H1 (cell line): ENCODE measurements around the gene SEC24B.
"Not testable (repeated sequence)": the region's sequence is repeated elsewhere in the genome, so short reads cannot be mapped to it uniquely, and the experiment has no call there.

Source experiments
- GABPA ChIP-seq: IDR thresholded peaks from 2 replicates; pipeline ENCODE4 v1.6.1; 2011; ENCODE audit warnings: mild to moderate bottlenecking, low read length, moderate library complexity, borderline replicate concordance; ENCODE audit not compliant: insufficient read depth
- KDM1A ChIP-seq: fragments of 200-600, 300-600 bp; sonication (generic); IDR thresholded peaks from 2 replicates; pipeline ENCODE4 v1.7.1; 2016; ENCODE audit warnings: mild to moderate bottlenecking, low read length, borderline replicate concordance
- SP2 ChIP-seq: IDR thresholded peaks from 2 replicates; pipeline ENCODE4 v1.6.1; 2012; ENCODE audit warnings: mild to moderate bottlenecking, low read length, inconsistent platforms
- YY1 ChIP-seq: IDR thresholded peaks from 2 replicates; pipeline ENCODE4 v1.6.1; 2011; ENCODE audit warnings: low read depth, mild to moderate bottlenecking, low read length
- TF ChIP-seq, protein P1 (sequence below): fragments of 300-600 bp; sonication (generic); IDR thresholded peaks from 2 replicates; pipeline ENCODE4 v1.7.1; 2012; ENCODE audit warnings: low read length, moderate library complexity, mild to moderate bottlenecking, inconsistent platforms; ENCODE audit not compliant: insufficient replicate concordance
- TF ChIP-seq, protein P2 (sequence below), 3 experiments: IDR thresholded peaks; 1 replicate in 2 of 3; 2 replicates in 1 of 3; pipeline versions ENCODE4 v1.5.1 to v1.6.1; 2011; ENCODE audit warnings: low read length in 3 of 3, mild to moderate bottlenecking in 3 of 3, inconsistent platforms in 2 of 3, low read depth in 1 of 3, moderate library complexity in 1 of 3; ENCODE audit not compliant: insufficient read depth in 1 of 3; ENCODE audit errors: control extremely low read depth in 1 of 3
- TF ChIP-seq, protein P3 (sequence below): IDR thresholded peaks from 2 replicates; pipeline ENCODE4 v1.6.1; 2011; ENCODE audit warnings: low read length, improper control_type of control experiment
- TF ChIP-seq, protein P4 (sequence below): IDR thresholded peaks from 2 replicates; pipeline ENCODE4 v1.6.1; 2012; ENCODE audit warnings: low read length, inconsistent platforms

DNA sequence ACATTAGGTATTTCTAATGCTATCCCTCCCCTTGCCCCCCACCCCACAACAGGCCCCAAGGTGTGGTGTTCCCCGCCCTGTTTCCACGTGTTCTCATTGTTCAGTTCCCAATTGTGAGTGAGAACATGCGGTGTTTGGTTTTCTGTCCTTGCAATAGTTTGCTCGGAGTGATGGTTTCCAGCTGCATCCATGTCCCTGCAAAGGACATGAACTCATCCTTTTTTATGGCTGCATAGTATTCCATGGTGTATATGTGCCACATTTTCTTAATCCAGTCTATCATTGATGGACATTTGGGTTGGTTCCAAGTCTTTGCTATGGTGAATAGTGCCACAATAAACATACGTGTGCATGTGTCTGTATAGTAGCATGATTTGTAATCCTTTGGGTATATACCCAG lies 146.4 kb downstream of the SEC24B start:
- TF ChIP-seq, protein P1, sequence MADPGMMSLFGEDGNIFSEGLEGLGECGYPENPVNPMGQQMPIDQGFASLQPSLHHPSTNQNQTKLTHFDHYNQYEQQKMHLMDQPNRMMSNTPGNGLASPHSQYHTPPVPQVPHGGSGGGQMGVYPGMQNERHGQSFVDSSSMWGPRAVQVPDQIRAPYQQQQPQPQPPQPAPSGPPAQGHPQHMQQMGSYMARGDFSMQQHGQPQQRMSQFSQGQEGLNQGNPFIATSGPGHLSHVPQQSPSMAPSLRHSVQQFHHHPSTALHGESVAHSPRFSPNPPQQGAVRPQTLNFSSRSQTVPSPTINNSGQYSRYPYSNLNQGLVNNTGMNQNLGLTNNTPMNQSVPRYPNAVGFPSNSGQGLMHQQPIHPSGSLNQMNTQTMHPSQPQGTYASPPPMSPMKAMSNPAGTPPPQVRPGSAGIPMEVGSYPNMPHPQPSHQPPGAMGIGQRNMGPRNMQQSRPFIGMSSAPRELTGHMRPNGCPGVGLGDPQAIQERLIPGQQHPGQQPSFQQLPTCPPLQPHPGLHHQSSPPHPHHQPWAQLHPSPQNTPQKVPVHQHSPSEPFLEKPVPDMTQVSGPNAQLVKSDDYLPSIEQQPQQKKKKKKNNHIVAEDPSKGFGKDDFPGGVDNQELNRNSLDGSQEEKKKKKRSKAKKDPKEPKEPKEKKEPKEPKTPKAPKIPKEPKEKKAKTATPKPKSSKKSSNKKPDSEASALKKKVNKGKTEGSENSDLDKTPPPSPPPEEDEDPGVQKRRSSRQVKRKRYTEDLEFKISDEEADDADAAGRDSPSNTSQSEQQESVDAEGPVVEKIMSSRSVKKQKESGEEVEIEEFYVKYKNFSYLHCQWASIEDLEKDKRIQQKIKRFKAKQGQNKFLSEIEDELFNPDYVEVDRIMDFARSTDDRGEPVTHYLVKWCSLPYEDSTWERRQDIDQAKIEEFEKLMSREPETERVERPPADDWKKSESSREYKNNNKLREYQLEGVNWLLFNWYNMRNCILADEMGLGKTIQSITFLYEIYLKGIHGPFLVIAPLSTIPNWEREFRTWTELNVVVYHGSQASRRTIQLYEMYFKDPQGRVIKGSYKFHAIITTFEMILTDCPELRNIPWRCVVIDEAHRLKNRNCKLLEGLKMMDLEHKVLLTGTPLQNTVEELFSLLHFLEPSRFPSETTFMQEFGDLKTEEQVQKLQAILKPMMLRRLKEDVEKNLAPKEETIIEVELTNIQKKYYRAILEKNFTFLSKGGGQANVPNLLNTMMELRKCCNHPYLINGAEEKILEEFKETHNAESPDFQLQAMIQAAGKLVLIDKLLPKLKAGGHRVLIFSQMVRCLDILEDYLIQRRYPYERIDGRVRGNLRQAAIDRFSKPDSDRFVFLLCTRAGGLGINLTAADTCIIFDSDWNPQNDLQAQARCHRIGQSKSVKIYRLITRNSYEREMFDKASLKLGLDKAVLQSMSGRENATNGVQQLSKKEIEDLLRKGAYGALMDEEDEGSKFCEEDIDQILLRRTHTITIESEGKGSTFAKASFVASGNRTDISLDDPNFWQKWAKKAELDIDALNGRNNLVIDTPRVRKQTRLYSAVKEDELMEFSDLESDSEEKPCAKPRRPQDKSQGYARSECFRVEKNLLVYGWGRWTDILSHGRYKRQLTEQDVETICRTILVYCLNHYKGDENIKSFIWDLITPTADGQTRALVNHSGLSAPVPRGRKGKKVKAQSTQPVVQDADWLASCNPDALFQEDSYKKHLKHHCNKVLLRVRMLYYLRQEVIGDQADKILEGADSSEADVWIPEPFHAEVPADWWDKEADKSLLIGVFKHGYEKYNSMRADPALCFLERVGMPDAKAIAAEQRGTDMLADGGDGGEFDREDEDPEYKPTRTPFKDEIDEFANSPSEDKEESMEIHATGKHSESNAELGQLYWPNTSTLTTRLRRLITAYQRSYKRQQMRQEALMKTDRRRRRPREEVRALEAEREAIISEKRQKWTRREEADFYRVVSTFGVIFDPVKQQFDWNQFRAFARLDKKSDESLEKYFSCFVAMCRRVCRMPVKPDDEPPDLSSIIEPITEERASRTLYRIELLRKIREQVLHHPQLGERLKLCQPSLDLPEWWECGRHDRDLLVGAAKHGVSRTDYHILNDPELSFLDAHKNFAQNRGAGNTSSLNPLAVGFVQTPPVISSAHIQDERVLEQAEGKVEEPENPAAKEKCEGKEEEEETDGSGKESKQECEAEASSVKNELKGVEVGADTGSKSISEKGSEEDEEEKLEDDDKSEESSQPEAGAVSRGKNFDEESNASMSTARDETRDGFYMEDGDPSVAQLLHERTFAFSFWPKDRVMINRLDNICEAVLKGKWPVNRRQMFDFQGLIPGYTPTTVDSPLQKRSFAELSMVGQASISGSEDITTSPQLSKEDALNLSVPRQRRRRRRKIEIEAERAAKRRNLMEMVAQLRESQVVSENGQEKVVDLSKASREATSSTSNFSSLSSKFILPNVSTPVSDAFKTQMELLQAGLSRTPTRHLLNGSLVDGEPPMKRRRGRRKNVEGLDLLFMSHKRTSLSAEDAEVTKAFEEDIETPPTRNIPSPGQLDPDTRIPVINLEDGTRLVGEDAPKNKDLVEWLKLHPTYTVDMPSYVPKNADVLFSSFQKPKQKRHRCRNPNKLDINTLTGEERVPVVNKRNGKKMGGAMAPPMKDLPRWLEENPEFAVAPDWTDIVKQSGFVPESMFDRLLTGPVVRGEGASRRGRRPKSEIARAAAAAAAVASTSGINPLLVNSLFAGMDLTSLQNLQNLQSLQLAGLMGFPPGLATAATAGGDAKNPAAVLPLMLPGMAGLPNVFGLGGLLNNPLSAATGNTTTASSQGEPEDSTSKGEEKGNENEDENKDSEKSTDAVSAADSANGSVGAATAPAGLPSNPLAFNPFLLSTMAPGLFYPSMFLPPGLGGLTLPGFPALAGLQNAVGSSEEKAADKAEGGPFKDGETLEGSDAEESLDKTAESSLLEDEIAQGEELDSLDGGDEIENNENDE = not testable (repeated sequence)
- TF ChIP-seq, protein P2, sequence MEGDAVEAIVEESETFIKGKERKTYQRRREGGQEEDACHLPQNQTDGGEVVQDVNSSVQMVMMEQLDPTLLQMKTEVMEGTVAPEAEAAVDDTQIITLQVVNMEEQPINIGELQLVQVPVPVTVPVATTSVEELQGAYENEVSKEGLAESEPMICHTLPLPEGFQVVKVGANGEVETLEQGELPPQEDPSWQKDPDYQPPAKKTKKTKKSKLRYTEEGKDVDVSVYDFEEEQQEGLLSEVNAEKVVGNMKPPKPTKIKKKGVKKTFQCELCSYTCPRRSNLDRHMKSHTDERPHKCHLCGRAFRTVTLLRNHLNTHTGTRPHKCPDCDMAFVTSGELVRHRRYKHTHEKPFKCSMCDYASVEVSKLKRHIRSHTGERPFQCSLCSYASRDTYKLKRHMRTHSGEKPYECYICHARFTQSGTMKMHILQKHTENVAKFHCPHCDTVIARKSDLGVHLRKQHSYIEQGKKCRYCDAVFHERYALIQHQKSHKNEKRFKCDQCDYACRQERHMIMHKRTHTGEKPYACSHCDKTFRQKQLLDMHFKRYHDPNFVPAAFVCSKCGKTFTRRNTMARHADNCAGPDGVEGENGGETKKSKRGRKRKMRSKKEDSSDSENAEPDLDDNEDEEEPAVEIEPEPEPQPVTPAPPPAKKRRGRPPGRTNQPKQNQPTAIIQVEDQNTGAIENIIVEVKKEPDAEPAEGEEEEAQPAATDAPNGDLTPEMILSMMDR (IDR thresholded peaks at IDR 0.05; ENCODE audit: control extremely low read depth in 1 of 3, insufficient read depth in 1 of 3, low read depth in 1 of 3, low read length in 3 of 3) = not testable (repeated sequence)
- TF ChIP-seq, protein P3, sequence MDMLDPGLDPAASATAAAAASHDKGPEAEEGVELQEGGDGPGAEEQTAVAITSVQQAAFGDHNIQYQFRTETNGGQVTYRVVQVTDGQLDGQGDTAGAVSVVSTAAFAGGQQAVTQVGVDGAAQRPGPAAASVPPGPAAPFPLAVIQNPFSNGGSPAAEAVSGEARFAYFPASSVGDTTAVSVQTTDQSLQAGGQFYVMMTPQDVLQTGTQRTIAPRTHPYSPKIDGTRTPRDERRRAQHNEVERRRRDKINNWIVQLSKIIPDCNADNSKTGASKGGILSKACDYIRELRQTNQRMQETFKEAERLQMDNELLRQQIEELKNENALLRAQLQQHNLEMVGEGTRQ = not testable (repeated sequence)
- TF ChIP-seq KDM1A, GABPA, YY1, SP2: not testable (repeated sequence)
- TF ChIP-seq, protein P4, sequence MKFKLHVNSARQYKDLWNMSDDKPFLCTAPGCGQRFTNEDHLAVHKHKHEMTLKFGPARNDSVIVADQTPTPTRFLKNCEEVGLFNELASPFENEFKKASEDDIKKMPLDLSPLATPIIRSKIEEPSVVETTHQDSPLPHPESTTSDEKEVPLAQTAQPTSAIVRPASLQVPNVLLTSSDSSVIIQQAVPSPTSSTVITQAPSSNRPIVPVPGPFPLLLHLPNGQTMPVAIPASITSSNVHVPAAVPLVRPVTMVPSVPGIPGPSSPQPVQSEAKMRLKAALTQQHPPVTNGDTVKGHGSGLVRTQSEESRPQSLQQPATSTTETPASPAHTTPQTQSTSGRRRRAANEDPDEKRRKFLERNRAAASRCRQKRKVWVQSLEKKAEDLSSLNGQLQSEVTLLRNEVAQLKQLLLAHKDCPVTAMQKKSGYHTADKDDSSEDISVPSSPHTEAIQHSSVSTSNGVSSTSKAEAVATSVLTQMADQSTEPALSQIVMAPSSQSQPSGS = not testable (repeated sequence)
